IPS DF 19.7 (cell line): ENCODE data around the gene MAPK8IP3.

Experiments used
- DNase-seq: peaks from one replicate; pipeline ENCODE4 v3.0.0-alpha.2; 2013; ENCODE audit warnings: low read depth, low spot score

Gene MAPK8IP3

GRCh38 chr16:1740781-1741490 is 34.9 kb downstream of the MAPK8IP3 start:
- no peak for DNase-seq

- no peak for DNase-seq
Measured at GRCh38 chr16:1741553-1742165, 35.7 kb downstream of the MAPK8IP3 start.

GRCh38 chr16:1743376-1744337 is 37.7 kb downstream of the MAPK8IP3 start:
- DNase-seq: no peak

- no peak for DNase-seq
Measured at GRCh38 chr16:1744338-1744840, 38.4 kb downstream of the MAPK8IP3 start.

- DNase-seq: no peak
Measured at GRCh38 chr16:1745181-1745899, 39.3 kb downstream of the MAPK8IP3 start.

GRCh38 chr16:1745900-1746692 is 40.1 kb downstream of the MAPK8IP3 start:
- no peak for DNase-seq

GRCh38 chr16:1746693-1747195 is 40.7 kb downstream of the MAPK8IP3 start:
- no peak for DNase-seq

GRCh38 chr16:1747934-1748333 is 41.9 kb downstream of the MAPK8IP3 start:
- no peak for DNase-seq

GRCh38 chr16:1749152-1750117 is 43.4 kb downstream of the MAPK8IP3 start:
- DNase-seq: no peak

GRCh38 chr16:1751946-1752345 is 46.0 kb downstream of the MAPK8IP3 start:
- DNase-seq: no peak

- no peak for DNase-seq
Measured at GRCh38 chr16:1752853-1753252, 46.9 kb downstream of the MAPK8IP3 start.

- no peak for DNase-seq
Measured at GRCh38 chr16:1754204-1754603, 48.2 kb downstream of the MAPK8IP3 start.

- no peak for DNase-seq
Measured at GRCh38 chr16:1757714-1758461, 51.9 kb downstream of the MAPK8IP3 start.

GRCh38 chr16:1758923-1759322 is 52.9 kb downstream of the MAPK8IP3 start:
- no peak for DNase-seq

- DNase-seq: no peak
Measured at GRCh38 chr16:1759511-1759910, 53.5 kb downstream of the MAPK8IP3 start.

GRCh38 chr16:1760911-1761310 is 54.9 kb downstream of the MAPK8IP3 start:
- no peak for DNase-seq

- DNase-seq: no peak
Measured at GRCh38 chr16:1761751-1762150, 55.8 kb downstream of the MAPK8IP3 start.

- DNase-seq: no peak
Measured at GRCh38 chr16:1762196-1762878, 56.3 kb downstream of the MAPK8IP3 start.
